Esophagus muscularis mucosa (tissue), 3 donors: ENCODE results near the gene ZNF154.

Experiments
- POLR2A ChIP-seq: fragments of 450-650 bp; IDR thresholded peaks from one replicate; pipeline ENCODE4 v1.6.1; 2017; ENCODE audit warnings: antibody characterized with exemption, moderate library complexity, mild to moderate bottlenecking, low read depth
- TF ChIP-seq, protein P1 (sequence below), 3 experiments: fragments of 200-600 bp in 2 of 3; fragments of 450-650 bp in 1 of 3; sonication (generic) in 2 of 3; IDR thresholded peaks; one replicate each; pipeline ENCODE4 v1.5.1; 2017 to 2019; ENCODE audit warnings: antibody characterized with exemption in 3 of 3, mild to moderate bottlenecking in 2 of 3, moderate library complexity in 1 of 3

DNA sequence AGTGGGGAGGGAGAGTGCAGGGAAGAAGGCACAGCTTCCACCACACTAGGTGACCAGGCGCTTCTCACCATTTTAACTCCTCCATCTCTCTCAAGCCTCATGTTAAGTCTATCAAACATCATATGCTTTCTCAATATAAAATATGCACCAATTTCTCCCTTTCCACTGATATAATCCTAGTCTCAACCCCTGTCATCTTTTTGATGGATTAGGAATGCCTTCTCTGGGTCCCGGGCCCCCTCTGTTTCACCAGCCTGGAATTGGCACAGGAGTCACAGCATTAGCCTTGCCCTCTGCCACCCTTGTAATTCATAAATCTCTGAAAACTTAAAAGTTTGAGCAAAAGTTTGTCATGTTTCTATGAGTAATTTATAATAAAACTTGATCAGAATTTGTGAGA, 40.4 kb downstream of the ZNF154 start, which contains the start of gene ZSCAN4:
- TF ChIP-seq POLR2A: no peak
- TF ChIP-seq, protein P1, sequence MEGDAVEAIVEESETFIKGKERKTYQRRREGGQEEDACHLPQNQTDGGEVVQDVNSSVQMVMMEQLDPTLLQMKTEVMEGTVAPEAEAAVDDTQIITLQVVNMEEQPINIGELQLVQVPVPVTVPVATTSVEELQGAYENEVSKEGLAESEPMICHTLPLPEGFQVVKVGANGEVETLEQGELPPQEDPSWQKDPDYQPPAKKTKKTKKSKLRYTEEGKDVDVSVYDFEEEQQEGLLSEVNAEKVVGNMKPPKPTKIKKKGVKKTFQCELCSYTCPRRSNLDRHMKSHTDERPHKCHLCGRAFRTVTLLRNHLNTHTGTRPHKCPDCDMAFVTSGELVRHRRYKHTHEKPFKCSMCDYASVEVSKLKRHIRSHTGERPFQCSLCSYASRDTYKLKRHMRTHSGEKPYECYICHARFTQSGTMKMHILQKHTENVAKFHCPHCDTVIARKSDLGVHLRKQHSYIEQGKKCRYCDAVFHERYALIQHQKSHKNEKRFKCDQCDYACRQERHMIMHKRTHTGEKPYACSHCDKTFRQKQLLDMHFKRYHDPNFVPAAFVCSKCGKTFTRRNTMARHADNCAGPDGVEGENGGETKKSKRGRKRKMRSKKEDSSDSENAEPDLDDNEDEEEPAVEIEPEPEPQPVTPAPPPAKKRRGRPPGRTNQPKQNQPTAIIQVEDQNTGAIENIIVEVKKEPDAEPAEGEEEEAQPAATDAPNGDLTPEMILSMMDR (IDR thresholded peaks at IDR 0.05): no peak
